B cell (primary cell): ENCODE measurements around the gene RPL28.

ENCODE experiments used
- EZH2 ChIP-seq: IDR thresholded peaks from 2 replicates; pipeline ENCODE4 v1.6.1; 2012; ENCODE audit warnings: borderline replicate concordance, low read depth, mild to moderate bottlenecking, moderate library complexity, low read length; ENCODE audit not compliant: insufficient read depth, poor library complexity, severe bottlenecking
- TF ChIP-seq, protein P1 (sequence below): fragments of 200-600 bp; IDR thresholded peaks from one replicate; pipeline ENCODE4 v1.8.0; 2022; ENCODE audit warnings: antibody characterized with exemption, mild to moderate bottlenecking

DNA sequence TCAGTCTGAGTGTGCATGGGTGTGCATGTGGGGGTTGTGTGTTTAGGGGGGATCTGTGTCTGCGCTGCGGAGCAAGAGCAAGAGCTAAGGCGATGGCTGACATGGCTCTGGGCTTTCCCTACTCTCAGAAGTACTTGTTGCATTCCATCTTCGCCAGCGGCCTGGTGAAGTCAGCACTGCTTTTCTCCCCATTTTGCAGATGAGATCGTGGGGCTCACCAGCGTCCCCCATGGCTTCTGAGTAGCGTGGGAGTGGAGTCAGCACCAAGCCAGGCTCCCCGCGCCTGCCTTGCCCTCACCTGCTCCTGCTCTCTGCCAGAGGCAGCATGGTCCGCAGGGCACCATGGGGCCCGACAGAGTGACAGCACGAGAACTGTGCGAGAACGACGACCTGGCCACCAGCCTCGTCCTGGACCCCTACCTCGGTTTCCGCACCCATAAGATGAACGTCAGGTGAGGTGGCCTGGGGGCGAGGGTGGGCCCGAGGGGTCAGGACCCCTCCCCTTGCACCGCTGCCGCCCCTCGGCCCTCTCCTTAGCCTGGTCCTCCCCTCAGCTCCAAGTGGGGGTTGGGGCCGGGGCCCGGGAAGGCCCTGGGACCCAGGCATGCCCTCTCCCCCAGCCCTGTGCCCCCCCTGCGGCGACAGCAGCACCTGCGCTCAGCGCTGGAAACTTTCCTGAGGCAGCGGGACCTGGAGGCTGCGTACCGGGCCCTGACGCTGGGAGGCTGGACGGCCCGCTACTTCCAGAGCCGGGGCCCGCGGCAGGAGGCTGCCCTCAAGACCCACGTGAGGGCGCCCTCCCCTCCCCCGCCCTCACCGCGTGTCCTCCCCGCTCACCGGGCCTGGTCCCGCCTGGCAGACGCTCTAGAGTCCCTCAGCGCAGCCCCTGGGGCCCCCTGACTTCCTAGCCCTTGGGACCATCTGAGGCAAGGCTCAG, 43.9 kb upstream of the RPL28 start:
- TF ChIP-seq, protein P1, sequence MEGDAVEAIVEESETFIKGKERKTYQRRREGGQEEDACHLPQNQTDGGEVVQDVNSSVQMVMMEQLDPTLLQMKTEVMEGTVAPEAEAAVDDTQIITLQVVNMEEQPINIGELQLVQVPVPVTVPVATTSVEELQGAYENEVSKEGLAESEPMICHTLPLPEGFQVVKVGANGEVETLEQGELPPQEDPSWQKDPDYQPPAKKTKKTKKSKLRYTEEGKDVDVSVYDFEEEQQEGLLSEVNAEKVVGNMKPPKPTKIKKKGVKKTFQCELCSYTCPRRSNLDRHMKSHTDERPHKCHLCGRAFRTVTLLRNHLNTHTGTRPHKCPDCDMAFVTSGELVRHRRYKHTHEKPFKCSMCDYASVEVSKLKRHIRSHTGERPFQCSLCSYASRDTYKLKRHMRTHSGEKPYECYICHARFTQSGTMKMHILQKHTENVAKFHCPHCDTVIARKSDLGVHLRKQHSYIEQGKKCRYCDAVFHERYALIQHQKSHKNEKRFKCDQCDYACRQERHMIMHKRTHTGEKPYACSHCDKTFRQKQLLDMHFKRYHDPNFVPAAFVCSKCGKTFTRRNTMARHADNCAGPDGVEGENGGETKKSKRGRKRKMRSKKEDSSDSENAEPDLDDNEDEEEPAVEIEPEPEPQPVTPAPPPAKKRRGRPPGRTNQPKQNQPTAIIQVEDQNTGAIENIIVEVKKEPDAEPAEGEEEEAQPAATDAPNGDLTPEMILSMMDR = no peak
- no peak for TF ChIP-seq EZH2
